ENCODE measurements around the gene NAA50.

The NAA50 gene

DNA sequence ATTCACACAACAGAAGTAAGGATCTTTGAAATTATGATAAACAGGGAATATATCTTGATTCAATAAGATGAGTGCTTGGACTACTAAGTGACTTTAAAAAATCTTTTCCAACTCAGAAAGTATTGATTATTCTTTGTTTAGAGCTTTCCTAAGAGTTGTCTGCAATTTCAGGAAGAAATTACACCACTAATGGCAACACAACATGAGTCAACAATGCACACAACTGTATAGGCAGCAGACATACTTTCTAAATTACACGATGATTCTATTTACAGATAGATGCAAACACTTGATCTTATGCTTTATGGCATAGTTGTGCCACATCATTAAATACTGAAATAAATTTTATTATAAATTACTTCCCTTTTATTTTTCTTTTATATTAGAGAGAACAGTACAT lies 4.4 kb downstream of the NAA50 start:
- peak in 2 of 4 experiments; percentile 33 to 40 for DNase-seq

DNA sequence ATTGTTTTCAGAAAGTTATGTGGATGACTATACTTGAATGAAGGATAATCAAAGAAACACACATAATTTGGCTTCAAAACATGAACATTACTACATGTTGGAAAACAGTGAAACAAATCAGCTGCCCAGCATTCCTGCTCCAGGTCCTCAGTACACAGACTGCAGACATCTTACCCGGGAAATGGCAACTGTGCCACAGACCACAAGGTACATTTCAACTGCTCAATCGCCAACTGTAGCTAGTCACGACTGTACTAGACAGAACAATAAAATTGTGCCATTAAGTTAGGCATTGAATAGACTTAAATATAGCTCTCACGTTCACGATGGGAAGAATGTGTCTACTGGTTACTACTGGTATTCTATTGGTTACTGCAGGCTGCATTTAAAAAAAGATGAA lies 5.0 kb downstream of the NAA50 start:
- DNase-seq, result no peak

DNA sequence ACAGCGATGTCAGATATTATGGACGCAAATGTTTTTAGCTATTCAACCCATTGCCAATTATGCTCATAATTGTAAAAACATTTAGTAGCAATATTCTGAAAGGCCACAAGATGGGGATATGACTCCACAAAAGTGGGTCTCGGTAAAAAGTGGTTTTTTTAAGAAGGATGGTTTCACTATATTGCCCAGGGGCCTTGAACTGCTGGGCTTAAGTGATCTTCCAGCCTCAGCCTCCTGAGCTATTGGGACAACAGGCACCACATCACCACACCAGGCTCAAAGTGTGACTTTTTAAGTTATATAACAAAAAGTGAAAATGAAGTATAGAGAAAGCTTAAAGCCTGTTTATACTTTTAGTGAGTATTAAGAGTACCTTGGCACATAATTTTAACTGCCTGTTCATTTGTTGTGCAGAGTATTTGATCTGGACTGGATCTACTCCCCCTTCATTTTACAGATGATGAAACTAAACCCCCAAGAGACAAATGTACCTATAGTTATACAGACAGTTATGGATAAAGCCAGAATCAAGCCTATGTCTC lies 9.4 kb downstream of the NAA50 start:
- DNase-seq, result peak; percentile 61 to 83 (median 72)

GRCh38 chr3:113731694-113732093 lies 14.4 kb downstream of the NAA50 start:
- DNase-seq, result no peak

GRCh38 chr3:113730550-113730949 lies 15.5 kb downstream of the NAA50 start:
- no peak for DNase-seq

- no peak for DNase-seq
These were observed 17.4 kb downstream of the NAA50 start for GRCh38 chr3:113728661-113729060.

DNA sequence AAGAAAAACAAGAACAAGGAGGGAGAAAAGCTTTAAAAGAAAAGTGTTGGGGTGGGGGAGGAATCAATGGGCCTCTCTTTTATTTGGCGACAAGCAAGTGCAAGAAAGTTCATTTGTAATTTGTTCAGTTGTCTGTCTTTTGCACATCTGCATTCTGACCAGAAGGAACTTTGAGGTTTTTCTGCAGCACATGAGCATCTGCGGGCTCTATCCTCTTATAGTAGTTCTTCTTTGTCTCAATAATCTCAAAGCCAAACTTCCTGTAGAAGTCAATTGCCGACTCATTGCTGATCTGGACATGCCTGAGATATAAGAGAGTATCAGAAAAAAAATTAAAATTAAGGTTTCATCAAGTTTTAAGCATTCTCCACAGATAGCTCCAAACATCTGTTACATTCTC lies 24.4 kb downstream of the NAA50 start:
- peak; percentile 5 to 52 (median 29) for DNase-seq

GRCh38 chr3:113719758-113720157 lies 26.3 kb downstream of the NAA50 start:
- no peak for DNase-seq

DNA sequence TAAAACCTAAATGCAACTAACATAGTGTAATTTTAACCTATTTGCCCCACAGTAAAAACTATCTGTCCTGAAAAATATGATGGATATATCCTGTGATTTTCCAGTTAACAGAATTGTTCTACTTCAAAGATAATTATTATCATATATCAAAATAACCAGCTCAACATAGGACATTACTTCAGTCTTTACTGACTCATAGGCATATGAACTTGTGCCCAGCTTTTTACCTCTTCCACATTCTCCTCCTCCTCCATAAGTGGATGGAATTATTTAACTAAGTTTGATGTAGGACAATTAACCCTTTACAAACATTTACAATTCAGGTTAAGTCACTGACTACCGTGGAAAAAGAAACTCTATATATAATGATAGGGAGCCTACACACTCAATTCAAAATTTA lies 26.8 kb downstream of the NAA50 start:
- no peak for DNase-seq

- DNase-seq, result no peak
These were observed 28.2 kb downstream of the NAA50 start for GRCh38 chr3:113717818-113718217.

GRCh38 chr3:113717308-113717707 lies 28.7 kb downstream of the NAA50 start:
- no peak for DNase-seq

- DNase-seq, result no peak
These were observed 31.3 kb downstream of the NAA50 start for GRCh38 chr3:113714702-113715101.

- DNase-seq, result no peak
These were observed 33.9 kb downstream of the NAA50 start for GRCh38 chr3:113712129-113712528.

GRCh38 chr3:113707835-113708234 lies 38.2 kb downstream of the NAA50 start:
- no peak for DNase-seq

DNA sequence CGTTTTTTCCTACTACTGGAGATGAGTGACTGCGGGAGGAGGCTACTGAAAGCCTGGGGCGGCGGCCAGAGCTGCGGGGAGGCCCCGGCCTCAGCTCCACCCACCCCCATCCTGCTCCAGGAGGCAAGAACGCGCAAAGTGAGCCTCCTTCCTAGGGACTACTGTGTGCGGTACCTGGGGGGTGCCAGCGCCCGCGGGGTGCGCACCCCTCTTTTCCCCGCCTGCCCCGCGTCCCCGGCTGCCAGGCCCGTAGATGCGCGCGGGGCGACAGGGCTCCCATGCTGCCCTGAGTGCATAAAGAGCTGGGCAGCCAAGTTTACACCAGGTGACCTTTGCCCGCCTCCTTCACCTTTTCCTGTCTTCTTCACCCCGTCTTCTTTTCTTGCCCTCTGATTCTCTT lies 47.1 kb downstream of the NAA50 start:
- DNase-seq, result no peak

GRCh38 chr3:113698213-113698742 lies 47.8 kb downstream of the NAA50 start:
- DNase-seq, result no peak

GRCh38 chr3:113697500-113698090 lies 48.5 kb downstream of the NAA50 start:
- peak in 3 of 4 experiments; percentile 13 to 26 (median 19) for DNase-seq

- peak; percentile 99 to 100 (median 99) for DNase-seq
These were observed 49.2 kb downstream of the NAA50 start for GRCh38 chr3:113696658-113697499.

DNA sequence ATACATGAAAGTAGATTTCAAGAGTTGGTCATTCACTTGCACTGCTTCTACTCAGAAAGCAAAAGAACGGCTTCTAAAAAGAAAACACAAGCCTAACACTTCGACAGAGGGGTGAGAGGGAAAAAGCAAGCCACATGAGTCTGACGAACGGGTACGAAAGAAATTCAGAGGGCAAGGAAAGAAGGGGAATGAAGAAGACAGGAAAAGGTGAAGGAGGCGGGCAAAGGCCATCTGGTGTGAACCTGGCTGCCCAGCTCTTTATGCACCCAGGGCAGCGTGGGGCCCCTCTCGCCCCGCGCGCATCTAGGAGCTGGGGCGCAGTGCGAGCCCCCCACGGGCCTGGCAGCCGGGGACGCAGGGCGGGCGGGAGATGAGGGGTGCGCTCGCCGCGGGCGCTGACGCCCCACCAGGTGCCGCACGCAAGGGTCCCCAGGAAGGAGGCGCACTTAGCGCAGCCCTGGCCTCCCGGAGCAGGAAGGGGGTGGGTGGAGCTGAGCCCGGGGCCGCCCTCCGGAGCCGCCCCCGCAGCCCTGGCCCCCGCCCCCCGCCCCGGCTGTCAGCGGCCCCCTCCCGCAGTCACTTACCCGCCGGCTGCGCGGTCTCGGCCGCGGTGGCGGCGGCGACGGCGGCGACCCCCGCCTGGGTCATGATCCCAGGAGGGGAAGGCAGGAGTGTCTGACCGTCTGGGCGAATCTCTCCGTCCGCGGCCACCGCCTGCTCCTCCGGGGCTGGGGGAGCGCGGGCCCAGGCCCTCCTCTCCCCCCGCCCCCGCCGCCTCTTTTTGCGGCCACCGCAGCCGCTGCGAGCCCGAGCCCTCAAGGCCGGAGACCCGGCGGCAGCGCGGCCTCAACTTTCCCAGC lies 50.0 kb downstream of the NAA50 start, which contains the start of gene USF3:
Gene USF3, minus strand, starts transcription at position 857 of the 860 bp plus-strand sequence. CDS start 21,764 bp downstream, outside the sequence.
- peak; percentile 55 to 85 (median 77) for DNase-seq

DNA sequence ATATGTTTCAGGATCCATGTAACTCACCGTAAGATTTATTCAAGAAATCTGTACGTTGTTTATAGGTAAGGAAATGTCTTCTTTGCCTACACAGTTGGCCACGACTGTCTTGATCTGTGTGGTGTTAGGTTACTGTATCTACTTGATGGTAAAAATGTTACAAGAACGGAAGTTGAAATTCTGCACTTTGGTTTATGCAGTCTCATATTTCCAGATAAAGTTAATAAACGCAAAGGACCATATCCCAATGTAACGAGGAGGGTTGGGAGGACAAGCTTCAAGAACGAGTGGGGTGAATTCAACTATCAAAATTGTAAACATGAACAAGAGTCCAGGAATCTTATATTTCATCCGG lies 50.6 kb downstream of the NAA50 start:
- no peak for DNase-seq

- DNase-seq, result no peak
These were observed 55.6 kb downstream of the NAA50 start for GRCh38 chr3:113690482-113690881.

GRCh38 chr3:113685956-113686721 lies 59.9 kb downstream of the NAA50 start:
- peak in 1 of 4 experiments; percentile 19 for DNase-seq
